Measurements from ENCODE around the gene SNRPE. TPM values are rescaled to one million over a fixed set of nuclear protein-coding genes. Genes with fewer than 3 reads are reported as not detected.
"Not testable (repeated sequence)": the region's sequence is repeated elsewhere in the genome, so short reads cannot be mapped to it uniquely, and the experiment has no call there.

Gene SNRPE
- total RNA-seq (2014; rRNA removed; shearing (Covaris generic)), result 230 and 245 TPM in 2 replicates
- 121 and 150 TPM in 2 replicates for polyA plus RNA-seq (2014; cell fraction: nucleus; rRNA removed)

GRCh38 chr1:203861379-203862184 lies at the start of gene SNRPE:
Gene SNRPE (plus strand): TSS chr1:203861599. CDS start chr1:203861660, 61 bp downstream.
- DNase-seq (ENCODE audit: extremely low read depth, low read depth), result peak; percentile 99

- no peak for DNase-seq (ENCODE audit: extremely low read depth, low read depth)
Measured at GRCh38 chr1:203813581-203814341, 47.6 kb upstream of the SNRPE start.

- DNase-seq (ENCODE audit: extremely low read depth, low read depth), result no peak
Measured at GRCh38 chr1:203818399-203818798, 43.0 kb upstream of the SNRPE start.

GRCh38 chr1:203823306-203823705 lies 38.1 kb upstream of the SNRPE start:
- no peak for DNase-seq (ENCODE audit: extremely low read depth, low read depth)

- DNase-seq (ENCODE audit: extremely low read depth, low read depth), result no peak
Measured at GRCh38 chr1:203826175-203826574, 35.2 kb upstream of the SNRPE start.

- DNase-seq (ENCODE audit: extremely low read depth, low read depth), result no peak
Measured at GRCh38 chr1:203828002-203828401, 33.4 kb upstream of the SNRPE start.

GRCh38 chr1:203828503-203828902 lies 32.9 kb upstream of the SNRPE start:
- no peak for DNase-seq (ENCODE audit: extremely low read depth, low read depth)

- DNase-seq (ENCODE audit: extremely low read depth, low read depth), result not testable (repeated sequence)
Measured at GRCh38 chr1:203829247-203829646, 32.2 kb upstream of the SNRPE start.

- DNase-seq (ENCODE audit: extremely low read depth, low read depth), result no peak
Measured at GRCh38 chr1:203835476-203835875, 25.9 kb upstream of the SNRPE start.

- no peak for DNase-seq (ENCODE audit: extremely low read depth, low read depth)
Measured at GRCh38 chr1:203839081-203839480, 22.3 kb upstream of the SNRPE start.

- no peak for DNase-seq (ENCODE audit: extremely low read depth, low read depth)
Measured at GRCh38 chr1:203840208-203840808, 21.1 kb upstream of the SNRPE start.

GRCh38 chr1:203842559-203842876 lies 18.9 kb upstream of the SNRPE start:
- no peak for DNase-seq (ENCODE audit: extremely low read depth, low read depth)

- no peak for DNase-seq (ENCODE audit: extremely low read depth, low read depth)
Measured at GRCh38 chr1:203843435-203843834, 18.0 kb upstream of the SNRPE start.

GRCh38 chr1:203853112-203853511 lies 8.3 kb upstream of the SNRPE start:
- not testable (repeated sequence) for DNase-seq (ENCODE audit: extremely low read depth, low read depth)

- DNase-seq (ENCODE audit: extremely low read depth, low read depth), result no peak
Measured at GRCh38 chr1:203858055-203858454, 3.3 kb upstream of the SNRPE start.

GRCh38 chr1:203858975-203859374 lies 2.4 kb upstream of the SNRPE start:
- no peak for DNase-seq (ENCODE audit: extremely low read depth, low read depth)

GRCh38 chr1:203860396-203861025 lies 888 bp upstream of the SNRPE start:
- no peak for DNase-seq (ENCODE audit: extremely low read depth, low read depth)

GRCh38 chr1:203867802-203868201 lies 6.4 kb downstream of the SNRPE start:
- no peak for DNase-seq (ENCODE audit: extremely low read depth, low read depth)

- no peak for DNase-seq (ENCODE audit: extremely low read depth, low read depth)
Measured at GRCh38 chr1:203870245-203870644, 8.8 kb downstream of the SNRPE start.

GRCh38 chr1:203871114-203871880 lies 9.9 kb downstream of the SNRPE start:
- peak; percentile 68 for DNase-seq (ENCODE audit: extremely low read depth, low read depth)
